Measurements from ENCODE around the gene DMAP1.

DMAP1 gene

GRCh38 chr1:44229435-44230167 is 16.3 kb downstream of the DMAP1 start:
- no peak for DNase-seq

- no peak for DNase-seq
Measured at GRCh38 chr1:44230796-44231195, 17.5 kb downstream of the DMAP1 start.

- no peak for DNase-seq
Measured at GRCh38 chr1:44233593-44233992, 20.3 kb downstream of the DMAP1 start.

GRCh38 chr1:44235808-44236207 is 22.5 kb downstream of the DMAP1 start:
- no peak for DNase-seq

GRCh38 chr1:44236490-44237272 is 23.4 kb downstream of the DMAP1 start:
- DNase-seq = no peak

GRCh38 chr1:44237721-44238457 is 24.6 kb downstream of the DMAP1 start:
- DNase-seq = peak; percentile 23

GRCh38 chr1:44238660-44239059 is 25.4 kb downstream of the DMAP1 start:
- no peak for DNase-seq

- DNase-seq = peak; percentile 71
Measured at GRCh38 chr1:44239331-44239960, 26.2 kb downstream of the DMAP1 start.

- DNase-seq = no peak
Measured at GRCh38 chr1:44239961-44240371, 26.7 kb downstream of the DMAP1 start.

GRCh38 chr1:44240802-44241671 is 27.8 kb downstream of the DMAP1 start:
- DNase-seq = no peak

- no peak for DNase-seq
Measured at GRCh38 chr1:44242746-44243145, 29.5 kb downstream of the DMAP1 start.

- DNase-seq = no peak
Measured at GRCh38 chr1:44243782-44244495, 30.7 kb downstream of the DMAP1 start.

GRCh38 chr1:44244986-44245385 is 31.7 kb downstream of the DMAP1 start:
- DNase-seq = no peak

GRCh38 chr1:44246806-44247205 is 33.5 kb downstream of the DMAP1 start:
- no peak for DNase-seq

GRCh38 chr1:44249543-44249942 is 36.3 kb downstream of the DMAP1 start:
- DNase-seq = no peak

- no peak for DNase-seq
Measured at GRCh38 chr1:44250068-44250781, 37.0 kb downstream of the DMAP1 start.

GRCh38 chr1:44251486-44251885 is 38.2 kb downstream of the DMAP1 start:
- DNase-seq = no peak

GRCh38 chr1:44251989-44252671 is 38.9 kb downstream of the DMAP1 start:
- DNase-seq = no peak

- no peak for DNase-seq
Measured at GRCh38 chr1:44254392-44254910, 41.2 kb downstream of the DMAP1 start.
